Activated CD4-positive, alpha-beta T cell treated with anti-CD3 and anti-CD28 coated beads, Interleukin-2, amount 10 ng/mL, durations not matched to agents 7 days and 5 days (primary cell): ENCODE data around the gene PDE4C. TPM values are rescaled to one million over a fixed set of nuclear protein-coding genes. Genes with fewer than 3 reads are reported as not detected.

Experiments
- CTCF ChIA-PET: fragments of 350-600 bp; sonication (Branson Sonifier 250); formaldehyde crosslinking; loops from one replicate; lab custom pipeline; 2021; ENCODE audit warnings: antibody characterized with exemption; lab: Charles Lee
- POLR2A ChIA-PET: fragments of 350-600 bp; sonication (Branson Sonifier 250); formaldehyde crosslinking; loops from one replicate; lab custom pipeline; 2021; ENCODE audit warnings: antibody characterized with exemption; lab: Charles Lee
- DNase-seq: peaks from one replicate; pipeline ENCODE4 v3.0.0-alpha.2; 2020
- H3K27ac Mint-ChIP-seq: one replicate; pipeline ENCODE4 v1.8.0; 2021; ENCODE audit warnings: mild to moderate bottlenecking, moderate library complexity, mixed read lengths
- H3K27me3 Mint-ChIP-seq: one replicate; pipeline ENCODE4 v1.8.0; 2021; ENCODE audit warnings: mixed read lengths
- H3K36me3 Mint-ChIP-seq: one replicate; pipeline ENCODE4 v1.8.0; 2021; ENCODE audit warnings: low read depth, mixed read lengths
- H3K4me1 Mint-ChIP-seq: one replicate; pipeline ENCODE4 v1.8.0; 2021; ENCODE audit warnings: mixed read lengths
- H3K4me3 Mint-ChIP-seq: one replicate; pipeline ENCODE4 v1.8.0; 2021; ENCODE audit warnings: mild to moderate bottlenecking, moderate library complexity, mixed read lengths
- H3K9me3 Mint-ChIP-seq: one replicate; pipeline ENCODE4 v1.8.0; 2021; ENCODE audit warnings: mixed read lengths
- total RNA-seq, 2 experiments: library from RNA; stranded (reverse); gene quantifications; one replicate each; pipeline ENCODE4 v1.2.3, GENCODE V29; 2021

Gene PDE4C
- total RNA-seq = under 1 TPM in 1 of 2 experiments, not detected in 1; 0.15 TPM

GRCh38 chr19:18225702-18226468, at the start of gene PDE4C:
Gene PDE4C, minus strand, starts transcription at chr19:18226438. Its CDS starts 23 bp downstream, at chr19:18226415.
- H3K4me1 Mint-ChIP-seq = peaks cover 17% of the 10 kb centered on the region
- peaks cover 47% of the 10 kb centered on the region for H3K27me3 Mint-ChIP-seq
- DNase-seq = no peak
- H3K9me3 Mint-ChIP-seq = no peaks in the 10 kb centered on the region
- no peaks in the 10 kb centered on the region for H3K36me3 Mint-ChIP-seq
- no peak within 1 kb of the TSS for H3K4me3 Mint-ChIP-seq
- CTCF ChIA-PET = interaction anchor here (1.0 kb wide), 2 partner anchors 29 to 54 kb away, joined by 3 to 9 read pairs; a partner anchor contains a TSS
- H3K27ac Mint-ChIP-seq = peak within 1 kb of the TSS; percentile 19
- POLR2A ChIA-PET = no interaction called here

- Mint-ChIP-seq H3K4me3 (no peak overlapping the region), H3K36me3 (peaks cover 52% of the 10 kb centered on the region), H3K27ac (no peak overlapping the region), H3K27me3 (no peaks in the 10 kb centered on the region), H3K9me3 (no peaks in the 10 kb centered on the region), H3K4me1 (peaks cover 36% of the 10 kb centered on the region)
- CTCF ChIA-PET = interaction anchor here (1.1 to 12.7 kb wide), 6 partner anchors 19 to 114 kb away, joined by 3 to 162 read pairs (median 5); a partner anchor contains a TSS
- POLR2A ChIA-PET = interaction anchor here (0.5 to 1.6 kb wide), 2 partner anchors 47 to 1471 kb away, joined by 3 to 4 read pairs; no protein-coding TSS in a partner anchor
- peak; percentile 13 for DNase-seq
Observed at GRCh38 chr19:18274781-18275356, 48.6 kb upstream of the PDE4C start.

- Mint-ChIP-seq H3K36me3 (peaks cover 46% of the 10 kb centered on the region), H3K27ac (no peak within 1 kb of the TSS), H3K4me1 (peaks cover 35% of the 10 kb centered on the region), H3K4me3 (no peak within 1 kb of the TSS), H3K9me3 (no peaks in the 10 kb centered on the region), H3K27me3 (no peaks in the 10 kb centered on the region)
- CTCF ChIA-PET = interaction anchor here (1.0 to 12.7 kb wide), 5 partner anchors 19 to 114 kb away, joined by 3 to 162 read pairs (median 6); a partner anchor contains a TSS
- DNase-seq = peak; percentile 44
- POLR2A ChIA-PET = interaction anchor here (0.7 to 1.6 kb wide), 2 partner anchors 47 to 54 kb away, joined by 3 to 4 read pairs; no protein-coding TSS in a partner anchor
Observed at GRCh38 chr19:18274219-18274780, 48.1 kb upstream of the PDE4C start, which contains the start of gene IQCN. Gene IQCN, minus strand, starts transcription at chr19:18274452. Its CDS starts 4,974 bp downstream, at chr19:18269478.

- H3K4me3 Mint-ChIP-seq = no peak overlapping the region
- H3K36me3 Mint-ChIP-seq = peaks cover 44% of the 10 kb centered on the region
- no peaks in the 10 kb centered on the region for H3K9me3 Mint-ChIP-seq
- no peak for DNase-seq
- no peak overlapping the region for H3K27ac Mint-ChIP-seq
- POLR2A ChIA-PET = interaction anchor here (0.7 kb wide), 1 partner anchor 55 kb away, joined by 3 read pairs; no protein-coding TSS in a partner anchor
- CTCF ChIA-PET = interaction anchor here (1.0 to 12.7 kb wide), 3 partner anchors 18 to 115 kb away, joined by 3 to 162 read pairs (median 6); a partner anchor contains a TSS
- no peaks in the 10 kb centered on the region for H3K27me3 Mint-ChIP-seq
- peaks cover 30% of the 10 kb centered on the region for H3K4me1 Mint-ChIP-seq
Observed at GRCh38 chr19:18273561-18274218, 47.5 kb upstream of the PDE4C start.

- no peak overlapping the region for H3K4me3 Mint-ChIP-seq
Observed at GRCh38 chr19:18271433-18271841, 45.2 kb upstream of the PDE4C start.

GRCh38 chr19:18270326-18270725, 44.1 kb upstream of the PDE4C start:
- ChIA-PET POLR2A (interaction anchor here (0.7 kb wide), 1 partner anchor 79 kb away, joined by 6 read pairs; no protein-coding TSS in a partner anchor), CTCF (interaction anchor here (0.7 to 12.7 kb wide), 5 partner anchors 9 to 72 kb away, joined by 3 to 162 read pairs (median 4); no protein-coding TSS in a partner anchor)
- peaks cover 16% of the 10 kb centered on the region for H3K4me1 Mint-ChIP-seq
- H3K4me3 Mint-ChIP-seq = no peak overlapping the region
- no peaks in the 10 kb centered on the region for H3K9me3 Mint-ChIP-seq
- peaks cover 37% of the 10 kb centered on the region for H3K36me3 Mint-ChIP-seq
- H3K27ac Mint-ChIP-seq = no peak overlapping the region
- H3K27me3 Mint-ChIP-seq = no peaks in the 10 kb centered on the region
- no peak for DNase-seq

More at GRCh38 chr19:18271433-18271841, 45.2 kb upstream of the PDE4C start:
- ChIA-PET CTCF (interaction anchor here (0.6 to 12.7 kb wide), 8 partner anchors 8 to 140 kb away, joined by 3 to 162 read pairs (median 4); no protein-coding TSS in a partner anchor), POLR2A (interaction anchor here (0.7 kb wide), 1 partner anchor 260 kb away, joined by 4 read pairs; no protein-coding TSS in a partner anchor)
- Mint-ChIP-seq H3K27ac (no peak overlapping the region), H3K27me3 (no peaks in the 10 kb centered on the region), H3K9me3 (no peaks in the 10 kb centered on the region), H3K4me1 (peaks cover 18% of the 10 kb centered on the region), H3K36me3 (peaks cover 36% of the 10 kb centered on the region)
- no peak for DNase-seq

GRCh38 chr19:18269070-18269723, 43.0 kb upstream of the PDE4C start:
- peaks cover 26% of the 10 kb centered on the region for H3K36me3 Mint-ChIP-seq
- no peak for DNase-seq
- H3K4me3 Mint-ChIP-seq = no peak overlapping the region

GRCh38 chr19:18266771-18267686, 40.8 kb upstream of the PDE4C start:
- Mint-ChIP-seq H3K4me1 (peaks cover 5% of the 10 kb centered on the region), H3K27ac (no peak overlapping the region), H3K9me3 (no peaks in the 10 kb centered on the region), H3K4me3 (no peak overlapping the region), H3K27me3 (no peaks in the 10 kb centered on the region), H3K36me3 (peaks cover 21% of the 10 kb centered on the region)
- POLR2A ChIA-PET = no interaction called here
- CTCF ChIA-PET = interaction anchor here (4.3 kb wide), 1 partner anchor 12 kb away, joined by 34 read pairs; no protein-coding TSS in a partner anchor
- no peak for DNase-seq

More at GRCh38 chr19:18269070-18269723, 43.0 kb upstream of the PDE4C start:
- Mint-ChIP-seq H3K9me3 (no peaks in the 10 kb centered on the region), H3K4me1 (peaks cover 5% of the 10 kb centered on the region), H3K27me3 (no peaks in the 10 kb centered on the region), H3K27ac (peak overlapping the region; percentile 46)
- ChIA-PET CTCF (interaction anchor here (0.6 to 12.7 kb wide), 7 partner anchors 10 to 275 kb away, joined by 3 to 162 read pairs (median 4); no protein-coding TSS in a partner anchor), POLR2A (no interaction called here)

GRCh38 chr19:18265582-18265981, 39.3 kb upstream of the PDE4C start:
- H3K36me3 Mint-ChIP-seq = peaks cover 21% of the 10 kb centered on the region
- POLR2A ChIA-PET = no interaction called here
- H3K27ac Mint-ChIP-seq = no peak overlapping the region
- DNase-seq = no peak
- CTCF ChIA-PET = no interaction called here
- H3K4me3 Mint-ChIP-seq = no peak overlapping the region
- no peaks in the 10 kb centered on the region for H3K27me3 Mint-ChIP-seq
- no peaks in the 10 kb centered on the region for H3K9me3 Mint-ChIP-seq
- H3K4me1 Mint-ChIP-seq = peaks cover 5% of the 10 kb centered on the region

- H3K9me3 Mint-ChIP-seq = no peaks in the 10 kb centered on the region
- POLR2A ChIA-PET = no interaction called here
Observed at GRCh38 chr19:18264971-18265540, 38.8 kb upstream of the PDE4C start.

More at GRCh38 chr19:18264971-18265540, 38.8 kb upstream of the PDE4C start:
- CTCF ChIA-PET = interaction anchor here (1.5 kb wide), 1 partner anchor 45 kb away, joined by 3 read pairs; no protein-coding TSS in a partner anchor
- Mint-ChIP-seq H3K4me1 (peaks cover 5% of the 10 kb centered on the region), H3K27me3 (no peaks in the 10 kb centered on the region), H3K36me3 (peaks cover 21% of the 10 kb centered on the region), H3K27ac (no peak overlapping the region), H3K4me3 (no peak overlapping the region)
- DNase-seq = no peak
